ENCODE data around the gene PDZD2. TPM values are rescaled to one million over a fixed set of nuclear protein-coding genes. Genes with fewer than 3 reads are reported as not detected.

The PDZD2 gene
- total RNA-seq, 1 experiment from 2014 or later: 0.37 TPM

DNA sequence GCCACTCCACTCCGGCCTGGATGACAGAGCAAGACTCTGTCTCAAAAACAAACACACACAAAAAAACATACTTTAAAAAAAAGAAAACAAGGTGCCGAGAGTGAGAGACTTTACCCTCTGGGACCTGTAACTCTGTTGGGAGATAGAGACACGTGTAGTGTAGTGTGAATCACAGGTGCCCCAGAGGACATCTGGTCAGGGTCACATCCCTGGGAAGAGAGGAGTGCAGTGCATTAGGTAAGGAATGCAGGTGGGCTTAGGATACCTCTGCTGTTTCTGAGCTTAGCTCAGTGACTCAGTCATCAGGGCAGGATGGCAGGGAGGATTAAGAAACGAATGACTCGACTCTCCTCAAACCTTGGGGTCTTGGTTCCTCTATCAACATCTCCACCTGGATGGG lies 360.5 kb downstream of the PDZD2 start:
- Histone ChIP-seq H3K9me3 (ENCODE audit: control insufficient read depth in 1 of 2, insufficient read depth in 1 of 2, low read depth in 1 of 2, low read length in 2 of 2) (no peaks in the 10 kb centered on the region), H3K4me1 (ENCODE audit: control insufficient read depth in 1 of 2, insufficient read depth in 2 of 2, low read length in 2 of 2) (no peaks in the 10 kb centered on the region), H2AFZ (ENCODE audit: low read depth, low read length, poor library complexity, severe bottlenecking) (no peak overlapping the region), H3K36me3 (ENCODE audit: control insufficient read depth in 1 of 2, insufficient read depth in 2 of 2, low read length in 2 of 2) (no peaks in the 10 kb centered on the region), H3K4me3 (replicated peaks in 1 of 2; ENCODE audit: low read depth in 1 of 2, low read length in 2 of 2) (no peak overlapping the region), H4K20me1 (ENCODE audit: insufficient read depth) (no peaks in the 10 kb centered on the region), H3K4me2 (ENCODE audit: low read length) (no peak overlapping the region), H3K9ac (ENCODE audit: low read length) (no peak overlapping the region), H3K9me2 (ENCODE audit: insufficient read depth) (no peaks in the 10 kb centered on the region), H3K27ac (ENCODE audit: low read depth, low read length) (no peak overlapping the region), H3K79me2 (ENCODE audit: insufficient read depth, low read length) (no peaks in the 10 kb centered on the region), H3K27me3 (ENCODE audit: insufficient read depth, low read length) (no peaks in the 10 kb centered on the region)
- no peak for ATAC-seq
- ChIA-PET RAD21 (ENCODE audit: low non-redundant PET in 1 of 2, low total read pairs in 2 of 2, uncharacterized antibody in 2 of 2, unreplicated experiment in 2 of 2) (no interaction called here), CTCF (no interaction called here), POLR2A (no interaction called here)
- no TSS peak for BruUV-seq (replicated peaks)
- no peak for DNase-seq (ENCODE audit: low read depth, low spot score)
- intact Hi-C loops (cut with micrococcal nuclease): no loop called here
- TF ChIP-seq, protein P1, sequence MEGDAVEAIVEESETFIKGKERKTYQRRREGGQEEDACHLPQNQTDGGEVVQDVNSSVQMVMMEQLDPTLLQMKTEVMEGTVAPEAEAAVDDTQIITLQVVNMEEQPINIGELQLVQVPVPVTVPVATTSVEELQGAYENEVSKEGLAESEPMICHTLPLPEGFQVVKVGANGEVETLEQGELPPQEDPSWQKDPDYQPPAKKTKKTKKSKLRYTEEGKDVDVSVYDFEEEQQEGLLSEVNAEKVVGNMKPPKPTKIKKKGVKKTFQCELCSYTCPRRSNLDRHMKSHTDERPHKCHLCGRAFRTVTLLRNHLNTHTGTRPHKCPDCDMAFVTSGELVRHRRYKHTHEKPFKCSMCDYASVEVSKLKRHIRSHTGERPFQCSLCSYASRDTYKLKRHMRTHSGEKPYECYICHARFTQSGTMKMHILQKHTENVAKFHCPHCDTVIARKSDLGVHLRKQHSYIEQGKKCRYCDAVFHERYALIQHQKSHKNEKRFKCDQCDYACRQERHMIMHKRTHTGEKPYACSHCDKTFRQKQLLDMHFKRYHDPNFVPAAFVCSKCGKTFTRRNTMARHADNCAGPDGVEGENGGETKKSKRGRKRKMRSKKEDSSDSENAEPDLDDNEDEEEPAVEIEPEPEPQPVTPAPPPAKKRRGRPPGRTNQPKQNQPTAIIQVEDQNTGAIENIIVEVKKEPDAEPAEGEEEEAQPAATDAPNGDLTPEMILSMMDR (IDR thresholded peaks at IDR 0.05 in 2 of 3, conservative IDR thresholded peaks at IDR 0.05 in 1 of 3; ENCODE audit: borderline replicate concordance in 1 of 3, insufficient read depth in 1 of 3, low read depth in 2 of 3, low read length in 2 of 3): no peak

DNA sequence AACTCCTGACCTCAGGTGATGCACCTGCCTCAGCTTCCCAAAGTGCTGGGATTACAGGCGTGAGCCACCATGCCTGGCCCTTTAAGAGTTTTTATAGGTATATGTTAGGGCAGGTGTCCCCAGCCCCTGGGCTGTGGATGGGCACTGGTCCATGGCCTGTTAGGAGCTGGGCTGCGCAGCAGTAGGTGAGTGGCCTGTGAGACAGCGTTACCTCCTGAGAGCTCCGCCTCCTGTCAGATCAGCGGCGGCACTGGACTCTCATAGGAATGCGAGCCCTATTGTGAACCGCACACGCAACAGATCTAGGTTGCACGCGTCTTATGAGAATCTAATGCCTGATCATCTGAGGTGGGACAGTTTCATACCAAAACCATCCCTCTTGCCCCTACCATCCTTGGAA lies 361.8 kb downstream of the PDZD2 start:
- POLR2A ChIA-PET: no interaction called here
- Histone ChIP-seq H3K9me2 (ENCODE audit: insufficient read depth) (no peaks in the 10 kb centered on the region), H3K4me2 (ENCODE audit: low read length) (no peak overlapping the region), H2AFZ (ENCODE audit: low read depth, low read length, poor library complexity, severe bottlenecking) (no peak overlapping the region), H3K4me3 (replicated peaks in 1 of 2; ENCODE audit: low read depth in 1 of 2, low read length in 2 of 2) (no peak overlapping the region), H3K9ac (ENCODE audit: low read length) (no peak overlapping the region), H4K20me1 (ENCODE audit: insufficient read depth) (no peaks in the 10 kb centered on the region), H3K4me1 (ENCODE audit: control insufficient read depth in 1 of 2, insufficient read depth in 2 of 2, low read length in 2 of 2) (no peaks in the 10 kb centered on the region), H3K79me2 (ENCODE audit: insufficient read depth, low read length) (no peaks in the 10 kb centered on the region), H3K27ac (ENCODE audit: low read depth, low read length) (no peak overlapping the region), H3K36me3 (ENCODE audit: control insufficient read depth in 1 of 2, insufficient read depth in 2 of 2, low read length in 2 of 2) (no peaks in the 10 kb centered on the region), H3K9me3 (ENCODE audit: control insufficient read depth in 1 of 2, insufficient read depth in 1 of 2, low read depth in 1 of 2, low read length in 2 of 2) (no peaks in the 10 kb centered on the region), H3K27me3 (ENCODE audit: insufficient read depth, low read length) (no peaks in the 10 kb centered on the region)
- DNase-seq (ENCODE audit: low read depth, low spot score) (no peak), ATAC-seq (no peak)
- BruUV-seq (replicated peaks): no TSS peak
- intact Hi-C loops (cut with micrococcal nuclease): no loop called here
- CTCF ChIA-PET: interaction anchor here (0.6 kb wide), 1 partner anchor 118 kb away, joined by 3 read pairs; no protein-coding TSS in a partner anchor
- TF ChIP-seq RAD21 (IDR thresholded peaks at IDR 0.05; ENCODE audit: low read depth) (no peak), ZFX (IDR thresholded peaks at IDR 0.05) (no peak), SP1 (IDR thresholded peaks at IDR 0.05; ENCODE audit: low read depth) (no peak), EZH2phosphoT487 (IDR thresholded peaks at IDR 0.05; ENCODE audit: borderline replicate concordance) (no peak), POLR2AphosphoS5 (IDR thresholded peaks at IDR 0.05; ENCODE audit: low read depth, low read length) (no peak), SIN3A (IDR thresholded peaks at IDR 0.05; ENCODE audit: low read depth) (no peak), FOSL1 (IDR thresholded peaks at IDR 0.05; ENCODE audit: low read depth) (no peak), ZNF274 (IDR thresholded peaks at IDR 0.05; ENCODE audit: low read depth, low read length) (no peak), YY1 (IDR thresholded peaks at IDR 0.05; ENCODE audit: extremely low read depth, insufficient replicate concordance, low read depth, low read length) (no peak), TCF7L2 (IDR thresholded peaks at IDR 0.05; ENCODE audit: borderline replicate concordance, extremely low read depth, insufficient read depth, insufficient read length) (no peak), CEBPB (IDR thresholded peaks at IDR 0.05; ENCODE audit: low read depth) (no peak), CBX3 (IDR thresholded peaks at IDR 0.05; ENCODE audit: low read depth) (no peak), EGR1 (IDR thresholded peaks at IDR 0.05; ENCODE audit: low read depth) (no peak)
- TF ChIP-seq, protein P2, sequence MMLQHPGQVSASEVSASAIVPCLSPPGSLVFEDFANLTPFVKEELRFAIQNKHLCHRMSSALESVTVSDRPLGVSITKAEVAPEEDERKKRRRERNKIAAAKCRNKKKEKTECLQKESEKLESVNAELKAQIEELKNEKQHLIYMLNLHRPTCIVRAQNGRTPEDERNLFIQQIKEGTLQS (IDR thresholded peaks at IDR 0.05): no peak
- TF ChIP-seq, protein P3, sequence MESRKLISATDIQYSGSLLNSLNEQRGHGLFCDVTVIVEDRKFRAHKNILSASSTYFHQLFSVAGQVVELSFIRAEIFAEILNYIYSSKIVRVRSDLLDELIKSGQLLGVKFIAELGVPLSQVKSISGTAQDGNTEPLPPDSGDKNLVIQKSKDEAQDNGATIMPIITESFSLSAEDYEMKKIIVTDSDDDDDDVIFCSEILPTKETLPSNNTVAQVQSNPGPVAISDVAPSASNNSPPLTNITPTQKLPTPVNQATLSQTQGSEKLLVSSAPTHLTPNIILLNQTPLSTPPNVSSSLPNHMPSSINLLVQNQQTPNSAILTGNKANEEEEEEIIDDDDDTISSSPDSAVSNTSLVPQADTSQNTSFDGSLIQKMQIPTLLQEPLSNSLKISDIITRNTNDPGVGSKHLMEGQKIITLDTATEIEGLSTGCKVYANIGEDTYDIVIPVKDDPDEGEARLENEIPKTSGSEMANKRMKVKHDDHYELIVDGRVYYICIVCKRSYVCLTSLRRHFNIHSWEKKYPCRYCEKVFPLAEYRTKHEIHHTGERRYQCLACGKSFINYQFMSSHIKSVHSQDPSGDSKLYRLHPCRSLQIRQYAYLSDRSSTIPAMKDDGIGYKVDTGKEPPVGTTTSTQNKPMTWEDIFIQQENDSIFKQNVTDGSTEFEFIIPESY (IDR thresholded peaks at IDR 0.05; ENCODE audit: extremely low read depth, insufficient replicate concordance, low read length): no peak
- RAD21 ChIA-PET (ENCODE audit: low non-redundant PET in 1 of 2, low total read pairs in 2 of 2, uncharacterized antibody in 2 of 2, unreplicated experiment in 2 of 2): no interaction called here
